ENCODE data around the gene ATM.
"Not testable (repeated sequence)": the region's sequence is repeated elsewhere in the genome, so short reads cannot be mapped to it uniquely, and the experiment has no call there.

The ATM gene

GRCh38 chr11:108403052-108403451 lies 180.2 kb downstream of the ATM start:
- H3K4me3 ChIP-seq (ENCODE audit: low read length): no peak overlapping the region
- no peak for TF ChIP-seq ZNF274 (IDR thresholded peaks at IDR 0.05; ENCODE audit: low read depth, low read length)

- no peak for TF ChIP-seq ZNF274 (IDR thresholded peaks at IDR 0.05; ENCODE audit: low read depth, low read length)
- no peak overlapping the region for H3K4me3 ChIP-seq (ENCODE audit: low read length)
Observed at GRCh38 chr11:108405706-108406105, 182.8 kb downstream of the ATM start.

- no peak overlapping the region for H3K4me3 ChIP-seq (ENCODE audit: low read length)
- no peak for TF ChIP-seq ZNF274 (IDR thresholded peaks at IDR 0.05; ENCODE audit: low read depth, low read length)
Observed at GRCh38 chr11:108414958-108415357, 192.1 kb downstream of the ATM start.

GRCh38 chr11:108417551-108417950 lies 194.7 kb downstream of the ATM start:
- not testable (repeated sequence) for H3K4me3 ChIP-seq (ENCODE audit: low read length)
